ENCODE results near the gene FOXD4L6.
"Not testable (repeated sequence)": the region's sequence is repeated elsewhere in the genome, so short reads cannot be mapped to it uniquely, and the experiment has no call there.

GRCh38 chr9:41095060-41095459 lies 33.4 kb downstream of the FOXD4L6 start:
- not testable (repeated sequence) for TF ChIP-seq CTCF (conservative IDR thresholded peaks at IDR 0.05; ENCODE audit: low read length); EZH2phosphoT487 (IDR thresholded peaks at IDR 0.05; ENCODE audit: borderline replicate concordance, low read depth, low read length)
